Thoracic aorta (tissue), 2 donors: ENCODE measurements around the gene CEP131. TPM values are rescaled to one million over a fixed set of nuclear protein-coding genes. Genes with fewer than 3 reads are reported as not detected.
A peak's percentile ranks its signal among the peaks of the same experiment; 100 is the strongest.

Experiments used
- ATAC-seq: fragments of 150-250 bp; one replicate; pipeline ENCODE4 v1.8.0; 2017; ENCODE audit warnings: low read depth; ENCODE audit not compliant: insufficient number of reproducible peaks, low FRiP score
- DNase-seq: peaks from one replicate; pipeline ENCODE4 v3.0.0-alpha.2; 2020; ENCODE audit warnings: low spot score
- H3K27ac ChIP-seq, 2 donors: fragments of 200-600 bp; sonication (generic); 1 replicate in 1 of 2; 2 replicates in 1 of 2; pipeline ENCODE4 v1.5.1; 2016; ENCODE audit warnings: mild to moderate bottlenecking in 2 of 2, moderate library complexity in 2 of 2
- H3K27me3 ChIP-seq: fragments of 200-600 bp; sonication (generic); replicated peaks from 2 replicates; pipeline ENCODE4 v1.6.0; 2016; ENCODE audit warnings: mild to moderate bottlenecking; ENCODE audit not compliant: insufficient read depth
- H3K36me3 ChIP-seq: fragments of 200-600 bp; sonication (generic); one replicate; pipeline ENCODE4 v1.5.1; 2016
- H3K4me1 ChIP-seq, 2 donors: fragments of 200-600 bp; sonication (generic); 1 replicate in 1 of 2; 2 replicates in 1 of 2; pipeline versions ENCODE4 v1.5.1 to v1.6.0; 2016; ENCODE audit warnings: low read depth in 2 of 2, mild to moderate bottlenecking in 1 of 2; ENCODE audit not compliant: control insufficient read depth in 1 of 2
- H3K4me3 ChIP-seq: fragments of 200-600 bp; sonication (generic); 2 replicates; pipeline ENCODE4 v1.5.1; 2016; ENCODE audit warnings: mild to moderate bottlenecking
- H3K9me3 ChIP-seq: fragments of 200-600 bp; sonication (generic); 2 replicates; pipeline ENCODE4 v1.5.1; 2016
- CTCF ChIP-seq: fragments of 200-600 bp; sonication (generic); IDR thresholded peaks from one replicate; pipeline ENCODE4 v1.5.1; 2019; ENCODE audit warnings: antibody characterized with exemption
- total RNA-seq, 2 donors: library from RNA; depleted of rRNA; stranded (reverse); fragments of >200 nt; gene quantifications; one replicate each; pipeline versions ENCODE4 v1.1.0 to v1.2.3, GENCODE V29; 2016

Gene CEP131
- total RNA-seq, 2 donors from 2014 or later = 5.8 to 11.4 TPM

GRCh38 chr17:81238815-81239713, 16.3 kb upstream of the CEP131 start, which contains the start of the genes NDUFAF8 and TEPSIN:
Gene NDUFAF8 (plus strand): TSS chr17:81239318. CDS start chr17:81239364, 46 bp downstream.
Gene TEPSIN (minus strand): TSS chr17:81239055. CDS start chr17:81239033, 22 bp downstream.
- ATAC-seq = peak; percentile 98
- H3K4me1 ChIP-seq = peaks cover 18 to 27% of the 10 kb centered on the region in 2 donors
- no peak for TF ChIP-seq CTCF

GRCh38 chr17:81238490-81238814, 15.7 kb upstream of the CEP131 start:
- Histone ChIP-seq H3K9me3 (no peaks in the 10 kb centered on the region), H3K27me3 (no peaks in the 10 kb centered on the region), H3K36me3 (peaks cover 6% of the 10 kb centered on the region), H3K4me1 (peaks cover 18 to 27% of the 10 kb centered on the region in 2 donors), H3K4me3 (peak overlapping the region; percentile 94), H3K27ac (peak overlapping the region; percentile 28 to 49)
- ATAC-seq = no peak
- DNase-seq = no peak
- no peak for TF ChIP-seq CTCF

More at GRCh38 chr17:81238815-81239713, 16.3 kb upstream of the CEP131 start, which contains the start of the genes NDUFAF8 and TEPSIN:
- H3K4me3 ChIP-seq = peak within 1 kb of the TSS; percentile 94
- peaks cover 6% of the 10 kb centered on the region for H3K36me3 ChIP-seq
- peak; percentile 96 for DNase-seq
- no peaks in the 10 kb centered on the region for H3K9me3 ChIP-seq
- H3K27ac ChIP-seq = peak within 1 kb of the TSS; percentile 62 to 72
- no peaks in the 10 kb centered on the region for H3K27me3 ChIP-seq

DNA sequence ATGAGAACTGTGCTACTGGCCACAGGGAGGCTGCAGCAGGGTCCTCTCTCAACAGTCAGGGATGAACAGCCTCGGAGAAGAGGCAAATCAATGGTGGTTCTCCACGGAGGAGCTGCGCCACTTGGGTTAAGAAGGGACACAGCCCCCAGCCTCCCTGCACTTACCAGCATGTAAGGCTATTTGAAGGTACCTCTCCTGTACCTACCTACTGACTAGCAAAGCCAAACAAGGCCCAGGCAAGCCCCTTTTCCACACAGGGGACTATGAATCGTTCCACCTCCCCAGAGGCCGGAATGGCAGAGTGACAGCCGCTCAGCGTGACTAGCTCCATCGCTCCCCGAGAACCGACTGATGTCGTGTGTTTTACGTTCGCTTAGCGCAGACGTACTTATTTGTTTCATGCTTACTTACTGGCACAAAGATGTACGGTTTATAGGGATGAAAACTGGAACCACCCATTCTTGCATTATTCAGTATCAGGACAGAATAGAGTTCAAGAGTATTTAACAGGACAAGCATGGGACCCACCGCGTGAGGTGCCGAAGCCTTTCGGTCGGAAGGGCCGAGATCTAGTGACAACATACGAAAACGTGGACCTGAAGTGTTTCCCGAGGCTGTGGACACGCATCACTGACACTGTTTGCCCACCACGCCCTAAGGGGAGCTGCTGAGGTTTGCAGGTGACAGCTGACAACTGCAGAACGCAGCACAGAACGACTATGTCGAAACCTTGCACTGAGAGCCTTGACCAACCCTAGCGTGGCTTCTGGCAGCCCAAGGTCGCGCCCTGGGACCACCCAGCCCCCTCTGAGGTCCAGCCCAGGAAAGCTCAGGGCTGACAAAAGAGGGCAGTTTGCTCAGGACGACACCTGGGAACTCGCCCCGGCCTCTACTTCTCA, 15.1 kb upstream of the CEP131 start:
- Histone ChIP-seq H3K27me3 (no peaks in the 10 kb centered on the region), H3K9me3 (no peaks in the 10 kb centered on the region), H3K27ac (no peak overlapping the region), H3K4me3 (peak overlapping the region; percentile 94), H3K36me3 (peaks cover 6% of the 10 kb centered on the region), H3K4me1 (peaks cover 18 to 27% of the 10 kb centered on the region in 2 donors)
- DNase-seq (no peak), ATAC-seq (no peak)
- no peak for TF ChIP-seq CTCF

DNA sequence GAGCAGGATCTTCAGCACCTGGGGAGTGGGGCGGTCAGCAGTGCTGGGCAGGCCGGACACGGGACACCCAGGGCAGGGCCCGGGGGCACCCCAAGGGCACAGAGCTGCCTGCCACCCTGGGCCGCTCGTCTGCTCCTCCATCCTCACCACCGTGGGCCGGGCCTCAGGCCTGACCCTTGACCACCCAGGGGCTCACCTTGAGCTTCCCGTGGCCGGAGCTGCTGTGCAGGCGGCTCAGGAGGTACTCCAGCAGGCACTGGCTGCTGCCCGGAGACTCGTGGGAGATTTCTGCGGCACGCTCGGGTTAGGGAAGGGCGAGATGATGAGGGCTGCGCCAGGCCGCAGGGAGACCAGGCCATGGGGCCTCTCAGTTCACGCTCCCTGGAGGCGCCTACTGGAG, 14.0 kb upstream of the CEP131 start:
- ATAC-seq = no peak
- peaks cover 18 to 27% of the 10 kb centered on the region in 2 donors for H3K4me1 ChIP-seq
- H3K4me3 ChIP-seq = no peak overlapping the region
- DNase-seq = no peak
- no peaks in the 10 kb centered on the region for H3K9me3 ChIP-seq
- no peaks in the 10 kb centered on the region for H3K27me3 ChIP-seq
- no peak overlapping the region for H3K27ac ChIP-seq
- H3K36me3 ChIP-seq = peaks cover 12% of the 10 kb centered on the region
- TF ChIP-seq CTCF = no peak
